Adipose tissue (tissue), 3 donors: ENCODE results near the gene AKR1C8. TPM values are rescaled to one million over a fixed set of nuclear protein-coding genes. Genes with fewer than 3 reads are reported as not detected.
"Not testable (repeated sequence)": the region's sequence is repeated elsewhere in the genome, so short reads cannot be mapped to it uniquely, and the experiment has no call there.

ENCODE experiments used
- H3K27ac ChIP-seq: one replicate; pipeline ENCODE4 v1.5.1; 2013; ENCODE audit warnings: low read depth, low read length
- WGBS, 3 donors: extraction: QIAGEN DNeasy Blood & Tissue Kit; methylation state at CpG; one replicate each; pipeline ENCODE4 v1.1.7; 2013; 5-methylcytosine and 5-hydroxymethylcytosine counted together
- polyA plus RNA-seq, 3 donors: library from polyadenylated mRNA; stranded (reverse); fragments of 200-250 nt; gene quantifications; one replicate each; pipeline ENCODE4 v1.2.3, GENCODE V29; 2013
- donor health status: healthy with polysubstance abuse.
- donor health status: Bipolar disorder and iron deficiency.
- donor health status: healthy.

The AKR1C8 gene
- polyA plus RNA-seq, 3 donors, result 0.14 to 0.34 TPM; not detected in 1

GRCh38 chr10:5125315-5126044 lies 59.5 kb downstream of the AKR1C8 start:
- WGBS, 3 donors, result 66 to 86% (median 84%) methylated on average over 3 of the region's 3 CpGs
- H3K27ac ChIP-seq, result no peak overlapping the region

DNA sequence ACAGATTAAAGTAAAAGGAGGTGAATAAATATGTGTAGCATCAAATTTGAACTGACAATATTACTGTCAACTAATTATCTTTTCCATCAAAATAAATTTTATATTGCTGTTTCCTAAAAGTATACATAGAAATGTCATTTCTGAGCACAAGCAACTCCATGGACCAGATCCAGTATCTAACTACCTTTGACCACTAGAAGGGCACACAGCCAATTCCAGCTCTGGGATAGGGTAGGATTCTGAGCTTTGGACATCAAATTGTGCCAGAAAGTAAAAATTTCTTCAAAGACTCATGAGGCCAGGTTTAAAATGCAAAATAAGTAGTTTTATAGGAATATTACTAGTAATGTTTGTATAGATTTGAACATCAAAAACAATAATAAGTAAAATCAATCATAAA lies 61.1 kb downstream of the AKR1C8 start:
- no peak overlapping the region for H3K27ac ChIP-seq

GRCh38 chr10:5119997-5120396 lies 65.0 kb downstream of the AKR1C8 start:
- 85 to 88% (median 86%) methylated on average over 5 of the region's 5 CpGs for whole genome bisulfite sequencing, 3 donors
- H3K27ac ChIP-seq, result not testable (repeated sequence)

DNA sequence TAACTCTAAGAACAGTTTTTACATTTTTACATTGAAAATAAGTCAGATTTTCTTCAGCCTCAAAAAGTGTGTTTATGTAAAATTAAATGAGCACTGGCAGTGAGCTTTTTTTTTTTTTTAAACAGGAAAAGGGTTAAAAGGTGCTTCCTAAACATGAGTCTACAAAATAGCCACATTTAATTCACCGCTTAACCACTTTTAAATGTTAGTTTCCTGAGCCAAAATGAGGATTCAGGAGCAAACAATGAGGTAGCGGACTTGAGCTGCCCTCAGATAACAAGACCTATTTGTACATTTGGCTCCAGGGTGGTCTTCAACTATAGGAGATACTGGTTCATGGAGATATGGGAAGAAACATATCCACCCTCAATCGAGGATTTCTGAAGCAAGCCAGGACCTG lies 67.9 kb downstream of the AKR1C8 start:
- H3K27ac ChIP-seq, result no peak overlapping the region
- WGBS, 3 donors, result 36 to 74% (median 41%) methylated on average over 3 of the region's 3 CpGs

DNA sequence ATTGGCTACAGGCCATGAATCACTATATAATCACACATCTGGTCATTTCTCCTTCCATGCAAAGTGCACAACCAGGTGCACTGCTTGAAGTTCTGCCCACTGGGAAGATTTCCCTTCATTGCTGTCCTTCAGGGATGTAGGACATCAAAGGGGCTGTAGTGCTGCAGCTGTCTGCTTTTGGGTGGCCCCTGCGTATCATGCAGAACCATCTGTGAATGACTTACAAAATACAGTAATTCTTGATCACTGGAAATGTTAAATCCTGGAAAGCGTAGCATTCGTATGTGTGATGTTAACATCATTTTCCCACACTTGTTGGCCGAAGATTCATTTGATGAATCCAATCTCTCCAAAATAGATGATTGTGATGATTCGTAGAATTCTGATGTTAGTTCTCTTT lies 68.3 kb downstream of the AKR1C8 start:
- no peak overlapping the region for H3K27ac ChIP-seq
- 58 to 90% (median 60%) methylated on average over 5 of the region's 5 CpGs for WGBS, 3 donors

DNA sequence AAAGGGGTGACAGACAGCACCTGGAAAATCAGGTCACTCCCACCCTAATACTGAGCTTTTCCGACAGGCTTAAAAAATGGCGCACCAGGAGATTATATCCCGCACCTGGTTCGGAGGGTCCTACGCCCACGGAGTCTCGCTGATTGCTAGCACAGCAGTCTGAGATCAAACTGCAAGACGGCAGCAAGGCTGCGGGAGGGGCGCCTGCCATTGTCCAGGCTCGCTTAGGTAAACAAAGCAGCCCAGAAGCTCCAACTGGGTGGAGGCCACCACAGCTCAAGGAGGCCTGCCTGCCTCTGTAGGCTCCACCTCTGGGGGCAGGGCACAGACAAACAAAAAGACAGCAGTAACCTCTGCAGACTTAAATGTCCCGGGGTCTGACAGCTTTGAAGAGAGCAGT lies 75.1 kb downstream of the AKR1C8 start:
- 91 to 95% (median 92%) methylated on average over 5 to 11 of the region's 12 CpGs for WGBS, 3 donors
- H3K27ac ChIP-seq, result not testable (repeated sequence)

DNA sequence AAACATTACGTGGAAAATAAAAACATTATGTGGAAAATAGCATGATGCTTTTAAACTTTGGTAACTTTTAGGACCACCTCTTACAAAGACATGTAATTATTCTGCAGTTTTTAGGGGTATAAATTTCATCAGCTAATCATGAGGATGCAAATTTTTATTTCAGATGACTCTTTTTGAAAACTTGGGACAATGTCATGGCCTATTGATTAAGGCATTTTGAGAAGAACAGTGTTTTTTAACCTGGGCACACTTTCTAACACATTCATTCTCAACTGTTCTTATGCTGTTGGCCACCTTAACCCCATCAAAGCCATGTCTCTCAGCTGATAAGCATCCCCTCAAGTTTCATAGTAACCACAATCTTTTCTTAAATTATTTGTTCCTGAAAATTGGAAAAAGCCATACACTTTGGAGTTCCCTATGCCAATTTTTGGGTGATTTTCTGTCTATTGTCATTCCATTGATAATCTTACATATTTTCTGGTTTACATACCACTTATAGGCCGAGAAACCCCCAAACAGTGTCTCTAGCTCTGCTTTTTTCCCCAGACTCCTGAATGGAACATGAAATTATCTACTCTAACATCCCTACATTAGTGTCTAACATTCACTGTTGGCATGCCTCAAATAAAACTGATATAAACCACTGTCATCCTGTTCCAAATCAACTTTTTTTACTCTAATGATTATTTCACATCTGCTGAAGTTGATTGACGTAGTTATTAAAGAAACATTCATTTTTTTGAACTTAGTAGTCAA lies 76.1 kb downstream of the AKR1C8 start:
- WGBS, 3 donors, result 32 to 67% (median 41%) methylated on average over 3 of the region's 3 CpGs
- no peak overlapping the region for H3K27ac ChIP-seq

- no peak overlapping the region for H3K27ac ChIP-seq
- 61 to 83% (median 72%) methylated on average over 7 to 8 of the region's 8 CpGs for WGBS, 3 donors
Measured at GRCh38 chr10:5107860-5108526, 77.0 kb downstream of the AKR1C8 start.

DNA sequence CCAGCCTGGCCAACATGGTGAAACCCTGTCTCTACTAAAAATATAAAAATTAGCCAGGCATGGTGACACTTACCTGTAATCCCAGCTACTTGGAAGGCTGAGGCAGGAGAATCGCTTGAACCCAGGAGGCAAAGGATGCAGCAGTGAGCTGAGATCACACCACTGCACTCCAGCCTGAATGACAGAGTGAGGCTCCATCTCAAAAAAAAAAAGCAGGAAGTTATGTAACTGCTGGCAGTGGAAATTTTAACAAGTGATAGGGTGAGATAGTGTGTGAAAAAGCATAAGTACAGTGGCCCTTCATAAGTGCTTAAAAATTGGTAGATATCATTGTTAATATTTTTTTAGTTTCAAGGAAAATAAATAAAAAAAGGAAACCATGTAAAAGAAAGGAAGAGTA lies 78.4 kb downstream of the AKR1C8 start:
- 60 to 97% (median 80%) methylated on average over 1 of the region's 1 CpG for WGBS, 3 donors
- H3K27ac ChIP-seq, result no peak overlapping the region

- no peak overlapping the region for H3K27ac ChIP-seq
- WGBS, 3 donors, result 86 to 87% (median 87%) methylated on average over 1 of the region's 1 CpG
Measured at GRCh38 chr10:5105626-5106025, 79.3 kb downstream of the AKR1C8 start.

Other genes starting within 250 kb of the AKR1C8 start
- 100 to 1,000 TPM in 2 of 3 donors, 10 to 100 TPM in 1; 38.1 to 183 (median 166) TPM for gene AKR1C1, start 221.7 kb downstream of the AKR1C8 start, polyA plus RNA-seq
- 100 to 1,000 TPM in 2 of 3 donors, 10 to 100 TPM in 1; 80.9 to 394 (median 200) TPM for gene AKR1C2, start 181.3 kb downstream of the AKR1C8 start, polyA plus RNA-seq
- gene AKR1C3, start 90.7 kb downstream of the AKR1C8 start, polyA plus RNA-seq, result 100 to 1,000 TPM in 2 of 3 donors, 10 to 100 TPM in 1; 25.7 to 149 (median 122) TPM
- gene AKR1C4, start 11.7 kb upstream of the AKR1C8 start, polyA plus RNA-seq, result not detected
- gene UCN3, start 179.8 kb upstream of the AKR1C8 start, polyA plus RNA-seq, result 1 to 10 TPM in 1 of 3 donors, not detected in 2; 1.5 TPM
- gene TUBAL3, start 219.7 kb upstream of the AKR1C8 start, polyA plus RNA-seq, result under 1 TPM; 0.04 to 0.22 (median 0.07) TPM
- gene NET1, start 227.4 kb upstream of the AKR1C8 start, polyA plus RNA-seq, result 10 to 100 TPM; 32.4 to 96.2 (median 38.6) TPM